ENCODE data around the gene FSTL1.
"Not testable (repeated sequence)": the region's sequence is repeated elsewhere in the genome, so short reads cannot be mapped to it uniquely, and the experiment has no call there.

The FSTL1 gene

GRCh38 chr3:120418446-120418845 lies 32.3 kb downstream of the FSTL1 start:
- no peak for DNase-seq (ENCODE audit: low read depth)

GRCh38 chr3:120417272-120417911 lies 33.4 kb downstream of the FSTL1 start:
- peak; percentile 98 for DNase-seq (ENCODE audit: low read depth)

DNA sequence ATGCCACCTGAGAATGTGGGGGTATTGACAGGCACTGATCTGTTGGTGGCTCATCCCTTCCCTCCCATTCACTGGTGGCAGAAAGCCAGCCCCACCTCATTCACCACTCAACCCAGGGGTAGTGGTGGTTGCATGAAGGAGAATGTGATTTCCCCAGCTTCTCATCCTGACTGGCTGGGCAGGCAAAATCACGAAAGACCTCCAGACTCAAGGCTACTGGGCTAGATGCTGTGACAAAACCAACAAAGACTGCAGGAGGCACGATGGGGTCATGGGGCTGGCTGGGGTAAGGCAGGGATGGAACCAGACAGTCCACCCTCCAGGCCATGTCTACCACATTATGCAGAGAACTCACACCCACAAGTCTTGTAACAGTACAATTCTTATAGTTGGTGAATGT lies 33.9 kb downstream of the FSTL1 start:
- DNase-seq (ENCODE audit: low read depth): peak; percentile 32

- no peak for DNase-seq (ENCODE audit: low read depth)
These were observed 35.0 kb downstream of the FSTL1 start for GRCh38 chr3:120415756-120416155.

DNA sequence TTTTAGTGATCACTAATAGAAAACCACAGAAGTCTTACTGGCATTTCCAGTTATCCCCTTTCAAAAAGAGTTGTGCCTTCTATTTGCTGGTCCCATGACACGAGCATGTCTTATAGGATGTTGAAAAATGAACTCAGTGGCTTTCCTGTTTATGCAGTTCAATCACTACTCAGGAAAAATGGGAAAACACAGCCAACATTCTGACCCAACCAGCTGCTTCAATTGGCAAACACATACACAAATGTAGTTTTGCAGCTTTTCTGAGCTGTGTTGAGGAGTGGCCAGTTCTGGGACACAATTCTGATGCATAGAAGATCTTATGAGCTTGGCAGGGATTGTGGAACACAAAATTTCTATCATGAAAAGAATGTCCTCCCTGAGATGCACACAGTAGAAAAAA lies 40.3 kb downstream of the FSTL1 start:
- DNase-seq (ENCODE audit: low read depth): no peak

DNA sequence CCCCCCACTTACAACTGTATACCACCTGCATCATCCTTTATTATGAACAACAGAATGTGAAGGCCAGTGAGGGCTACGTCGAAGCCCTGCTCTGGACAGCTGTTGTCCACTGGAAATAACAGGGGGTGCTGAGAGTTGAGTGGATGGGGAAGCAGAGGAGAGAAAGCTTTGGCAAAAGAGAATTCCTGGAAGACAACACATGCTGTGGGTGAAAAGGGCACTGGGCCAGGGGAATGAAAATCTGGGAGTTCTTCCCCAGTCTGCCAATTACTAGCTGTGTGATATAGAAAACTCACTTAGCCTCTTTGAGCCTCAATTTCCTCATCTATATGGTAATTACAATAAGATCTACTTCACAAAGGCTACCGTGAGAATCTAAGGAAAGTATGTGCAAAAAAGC lies 40.7 kb downstream of the FSTL1 start:
- DNase-seq (ENCODE audit: low read depth): no peak

DNA sequence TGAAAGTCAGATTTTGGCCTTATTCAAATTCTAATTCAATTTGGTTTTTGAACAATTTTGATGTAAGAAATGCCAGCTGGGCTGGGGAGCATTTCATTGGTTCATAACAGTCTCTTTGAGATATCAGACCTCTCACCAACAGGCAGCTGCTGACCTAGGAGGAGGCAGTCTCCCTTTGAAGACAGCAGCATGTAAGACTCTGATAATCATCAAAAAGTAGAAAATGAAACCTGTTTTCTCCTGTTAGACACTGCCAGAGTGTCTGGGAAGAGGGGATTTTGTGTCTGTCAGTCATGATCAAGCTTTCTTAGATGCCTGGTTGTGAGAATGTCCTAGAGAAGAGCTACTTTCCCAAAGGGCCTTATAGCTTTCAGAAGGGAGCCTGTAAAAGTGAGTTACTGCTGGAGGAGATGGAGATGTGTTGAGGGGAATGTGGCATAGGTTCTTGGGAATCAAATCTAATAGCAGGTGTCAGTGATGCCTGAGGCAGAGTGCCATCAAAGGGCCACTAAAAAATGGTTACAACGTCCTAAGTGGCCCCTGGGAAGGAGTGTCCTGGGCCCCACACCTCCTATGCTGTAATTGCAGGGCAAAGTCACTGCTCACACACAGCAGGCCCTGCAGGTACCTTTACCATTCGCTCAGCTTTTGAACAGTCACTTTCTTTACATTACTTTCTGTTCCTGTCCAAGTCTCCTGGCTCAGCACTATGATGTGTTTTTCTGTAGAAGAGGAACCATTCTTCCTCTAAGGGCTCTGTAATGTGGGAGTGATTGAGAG lies 43.1 kb downstream of the FSTL1 start:
- DNase-seq (ENCODE audit: low read depth): no peak

GRCh38 chr3:120404876-120405275 lies 45.9 kb downstream of the FSTL1 start:
- peak; percentile 74 for DNase-seq (ENCODE audit: low read depth)

DNA sequence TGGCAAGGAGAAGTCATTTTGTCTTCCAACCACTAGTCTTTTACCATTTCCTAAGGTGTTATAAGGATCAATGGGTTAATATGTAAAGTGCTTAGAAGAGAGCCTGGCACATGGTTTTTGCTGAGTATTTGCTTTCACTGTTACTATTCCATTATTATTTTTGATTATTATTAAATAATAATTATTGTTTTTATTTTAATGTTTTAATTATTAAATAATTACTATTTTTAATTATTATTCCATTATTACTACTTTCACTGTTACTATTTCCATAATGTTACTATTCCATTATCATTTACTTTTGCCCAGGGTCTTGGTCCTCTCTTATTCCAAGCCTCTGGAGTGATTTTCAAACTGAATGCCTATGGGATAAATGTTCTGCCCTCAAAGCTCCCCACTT lies 48.5 kb downstream of the FSTL1 start:
- no peak for DNase-seq (ENCODE audit: low read depth)

DNA sequence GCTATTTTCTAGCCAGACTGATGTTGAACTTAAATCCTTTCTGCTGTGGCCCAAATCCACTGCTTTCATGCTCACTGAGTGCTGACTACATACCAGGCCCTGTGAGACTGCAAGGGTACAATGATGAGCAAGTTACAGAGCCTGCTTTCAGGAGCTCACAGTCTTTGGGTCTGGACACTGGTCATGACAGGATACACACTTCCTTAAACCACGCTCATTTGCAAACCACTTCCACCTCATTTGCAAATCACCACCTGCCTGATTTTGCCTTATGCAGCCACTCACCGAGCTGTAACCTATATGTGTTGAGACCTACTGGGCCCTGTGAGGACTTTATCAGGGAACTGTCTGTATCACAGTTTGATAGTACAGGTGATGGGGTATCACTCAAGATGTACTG lies 51.4 kb downstream of the FSTL1 start:
- DNase-seq (ENCODE audit: low read depth): no peak

- DNase-seq (ENCODE audit: low read depth): no peak
These were observed 54.3 kb downstream of the FSTL1 start for GRCh38 chr3:120396469-120396868.

GRCh38 chr3:120394347-120394746 lies 56.4 kb downstream of the FSTL1 start:
- no peak for DNase-seq (ENCODE audit: low read depth)

DNA sequence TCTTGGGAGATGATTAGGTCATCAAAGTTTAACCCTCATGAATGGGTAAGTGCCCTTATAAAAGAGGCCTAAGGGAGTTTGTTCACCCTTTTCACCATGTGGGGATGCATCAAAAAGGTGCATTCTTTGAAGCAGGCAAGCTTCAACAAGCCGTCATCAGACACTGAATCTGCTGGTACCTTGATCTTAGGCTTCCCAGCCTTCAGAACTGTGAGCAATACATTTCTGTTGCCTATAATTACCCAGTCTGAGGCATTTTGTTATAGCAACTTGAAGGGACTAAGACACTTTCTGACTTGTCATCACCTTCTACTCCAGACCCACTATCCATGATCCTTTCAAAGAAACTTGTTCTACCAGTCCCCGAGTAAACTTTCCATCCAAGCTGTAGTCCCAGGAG lies 57.0 kb downstream of the FSTL1 start:
- no peak for DNase-seq (ENCODE audit: low read depth)

DNA sequence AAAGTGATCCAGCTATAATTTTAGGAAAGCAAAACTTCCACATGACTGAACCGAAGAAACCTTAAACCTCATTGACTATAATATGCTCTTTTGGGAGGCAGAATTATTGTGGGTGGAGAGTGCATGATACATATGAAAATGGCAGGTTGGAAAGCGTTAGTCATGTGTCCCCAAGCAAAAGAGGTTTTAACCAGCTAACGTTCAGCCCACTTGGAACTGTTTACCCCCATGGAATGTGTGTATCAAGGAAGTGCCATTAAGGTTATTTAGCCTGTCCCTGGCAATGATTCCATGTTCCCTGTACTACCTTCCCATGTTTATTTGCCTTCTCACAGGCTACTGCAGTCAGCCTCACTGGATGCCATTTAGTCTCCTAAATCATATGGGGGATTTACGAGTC lies 57.5 kb downstream of the FSTL1 start:
- no peak for DNase-seq (ENCODE audit: low read depth)

- no peak for DNase-seq (ENCODE audit: low read depth)
These were observed 67.8 kb downstream of the FSTL1 start for GRCh38 chr3:120382941-120383447.

- DNase-seq (ENCODE audit: low read depth): no peak
These were observed 69.3 kb downstream of the FSTL1 start for GRCh38 chr3:120381503-120381902.

DNA sequence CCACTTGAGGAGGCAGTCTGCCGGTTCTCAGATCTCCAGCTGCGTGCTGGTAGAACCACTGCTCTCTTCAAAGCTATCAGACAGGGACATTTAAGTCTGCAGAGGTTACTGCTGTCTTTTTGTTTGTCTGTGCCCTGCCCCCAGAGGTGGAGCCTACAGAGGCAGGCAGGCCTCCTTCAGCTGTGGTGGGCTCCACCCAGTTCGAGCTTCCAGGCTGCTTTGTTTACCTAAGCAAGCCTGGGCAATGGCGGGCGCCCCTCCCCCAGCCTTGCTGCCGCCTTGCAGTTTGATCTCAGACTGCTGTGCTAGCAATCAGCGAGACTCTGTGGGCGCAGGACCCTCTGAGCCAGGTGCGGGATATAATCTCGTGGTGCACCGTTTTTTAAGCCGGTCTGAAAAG lies 72.8 kb downstream of the FSTL1 start:
- DNase-seq (ENCODE audit: low read depth): not testable (repeated sequence)

- DNase-seq (ENCODE audit: low read depth): no peak
These were observed 80.3 kb downstream of the FSTL1 start for GRCh38 chr3:120370463-120370862.

- no peak for DNase-seq (ENCODE audit: low read depth)
These were observed 81.7 kb downstream of the FSTL1 start for GRCh38 chr3:120369037-120369467.

DNA sequence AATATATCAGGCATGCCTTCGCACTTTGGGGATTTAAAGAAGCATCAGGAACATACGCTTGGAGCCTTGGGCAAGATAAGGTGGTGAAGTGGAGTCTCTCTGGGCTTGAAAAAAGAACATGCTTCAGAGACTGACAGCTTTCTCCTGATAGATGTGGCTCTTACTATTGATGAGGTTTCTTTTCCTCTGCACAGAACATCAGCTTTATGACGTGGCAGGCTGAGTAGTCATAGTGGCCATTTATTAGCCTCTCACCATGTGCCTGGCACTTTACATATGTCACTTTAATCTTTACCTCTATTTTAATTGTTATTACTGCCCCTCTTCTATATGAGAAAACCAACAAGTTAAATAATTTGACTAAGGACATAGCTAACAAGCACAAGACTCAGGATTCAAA lies 82.6 kb downstream of the FSTL1 start:
- DNase-seq (ENCODE audit: low read depth): no peak

- DNase-seq (ENCODE audit: low read depth): peak; percentile 61
These were observed 86.0 kb downstream of the FSTL1 start for GRCh38 chr3:120364821-120365220.

DNA sequence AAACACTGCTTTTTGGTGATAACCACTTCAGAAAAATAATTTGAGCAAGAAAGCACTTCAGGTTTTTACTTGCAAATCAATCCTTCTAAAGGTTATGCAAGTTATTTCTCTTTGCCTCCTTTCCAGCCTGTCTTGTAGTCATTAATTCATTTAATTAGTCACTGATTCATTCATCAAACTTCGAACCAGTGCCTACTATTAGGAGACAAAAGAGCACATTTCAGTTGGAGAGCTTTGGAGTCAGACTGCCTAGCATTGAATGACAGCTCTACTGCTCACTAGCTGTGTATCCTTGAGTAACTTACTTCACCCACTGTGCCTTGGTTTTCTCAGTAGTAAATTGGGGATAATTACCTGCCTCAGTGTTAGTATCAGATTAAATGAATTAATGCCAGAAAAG lies 86.7 kb downstream of the FSTL1 start:
- no peak for DNase-seq (ENCODE audit: low read depth)

DNA sequence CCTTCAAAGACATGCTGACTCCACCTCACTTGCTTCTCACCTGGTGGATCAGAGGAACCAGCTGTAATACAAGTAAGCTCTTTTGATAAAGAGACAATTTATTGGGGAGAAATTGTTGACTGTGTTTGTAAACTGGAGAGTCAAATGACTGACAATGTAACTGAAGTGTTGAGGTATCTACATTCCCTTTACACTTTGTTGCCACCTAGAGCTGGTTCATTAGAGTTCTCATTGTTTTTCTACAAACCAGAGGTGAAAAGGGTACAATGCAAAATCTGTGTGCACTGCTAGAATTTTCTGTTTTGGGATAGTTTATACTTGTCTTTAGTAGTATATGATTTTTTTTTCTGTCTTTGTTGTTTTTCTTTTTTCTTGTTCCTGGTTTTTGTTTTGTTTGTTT lies 93.0 kb downstream of the FSTL1 start:
- DNase-seq (ENCODE audit: low read depth): no peak

DNA sequence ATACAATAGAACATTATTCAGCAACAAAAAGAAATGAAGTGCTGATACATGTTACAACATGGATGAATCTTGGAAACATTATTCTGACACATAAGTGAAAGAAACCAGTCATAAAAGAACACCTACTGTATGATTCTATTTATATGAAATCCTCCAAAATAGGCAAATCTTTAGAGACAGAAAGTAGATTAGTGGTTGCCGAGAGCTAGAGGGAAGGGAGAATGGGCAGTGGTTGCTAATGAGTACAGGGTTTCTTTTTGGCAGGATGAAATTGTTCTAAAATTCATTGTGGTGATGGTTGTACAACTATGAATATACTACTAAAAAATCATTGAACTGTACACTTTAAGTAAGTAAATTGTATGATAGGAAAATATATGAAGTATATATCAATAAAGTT lies 95.3 kb downstream of the FSTL1 start:
- no peak for DNase-seq (ENCODE audit: low read depth)

Measured in iris pigment epithelial cell (primary cell).